CD4-positive, alpha-beta memory T cell (primary cell): ENCODE results near the gene CD55. TPM values are rescaled to one million over a fixed set of nuclear protein-coding genes. Genes with fewer than 3 reads are reported as not detected.

Experiments
- CTCF ChIA-PET: fragments of 350-600 bp; sonication (Branson Sonifier 250); formaldehyde crosslinking; loops from one replicate; lab custom pipeline; 2021; ENCODE audit warnings: inconsistent platforms; ENCODE audit not compliant: partially characterized antibody; lab: Charles Lee
- POLR2A ChIA-PET: fragments of 350-600 bp; sonication (Branson Sonifier 250); formaldehyde crosslinking; loops from one replicate; lab custom pipeline; 2021; ENCODE audit not compliant: partially characterized antibody; lab: Charles Lee
- DNase-seq, 5 donors: peaks; one replicate each; pipeline versions ENCODE4 v3.0.0 to v3.0.0-alpha.2; 2020 to 2022; ENCODE audit warnings: mixed read lengths in 1 of 5
- H3K27ac ChIP-seq: one replicate; pipeline ENCODE4 v1.7.0; 2013; ENCODE audit warnings: low read depth, low read length
- H3K27me3 ChIP-seq: 2 replicates; pipeline ENCODE4 v1.7.0; 2013; ENCODE audit warnings: mild to moderate bottlenecking, low read length, moderate library complexity; ENCODE audit not compliant: insufficient read depth
- H3K36me3 ChIP-seq: 2 replicates; pipeline ENCODE4 v1.7.0; 2013; ENCODE audit warnings: mild to moderate bottlenecking, low read length, moderate library complexity; ENCODE audit not compliant: insufficient read depth
- H3K4me1 ChIP-seq: 2 replicates; pipeline ENCODE4 v1.7.0; 2013; ENCODE audit warnings: mild to moderate bottlenecking, low read length, moderate library complexity; ENCODE audit not compliant: insufficient read depth
- H3K4me3 ChIP-seq, 2 donors: one replicate each; pipeline ENCODE4 v1.7.0; 2013; ENCODE audit warnings: low read length in 2 of 2, mild to moderate bottlenecking in 1 of 2
- H3K9me3 ChIP-seq, 2 donors: one replicate each; pipeline ENCODE4 v1.7.0; 2013; ENCODE audit warnings: low read length in 2 of 2, control low read depth in 1 of 2; ENCODE audit not compliant: control insufficient read depth in 1 of 2
- H3K27ac Mint-ChIP-seq, 7 donors: one replicate each; pipeline ENCODE4 v1.8.0; 2020 to 2021; ENCODE audit warnings: mixed read lengths in 7 of 7, mild to moderate bottlenecking in 6 of 7, inconsistent platforms in 3 of 7, moderate library complexity in 3 of 7
- H3K27me3 Mint-ChIP-seq, 2 donors: one replicate each; pipeline ENCODE4 v1.8.0; 2020 to 2021; ENCODE audit warnings: mixed read lengths in 2 of 2
- H3K36me3 Mint-ChIP-seq, 2 donors: one replicate each; pipeline ENCODE4 v1.8.0; 2020 to 2021; ENCODE audit warnings: mixed read lengths in 2 of 2, inconsistent platforms in 1 of 2, mild to moderate bottlenecking in 1 of 2
- H3K4me1 Mint-ChIP-seq, 4 donors: one replicate each; pipeline ENCODE4 v1.8.0; 2020 to 2021; ENCODE audit warnings: mixed read lengths in 4 of 4, mild to moderate bottlenecking in 1 of 4
- H3K4me3 Mint-ChIP-seq, 8 donors: one replicate each; pipeline ENCODE4 v1.8.0; 2020 to 2021; ENCODE audit warnings: mixed read lengths in 8 of 8, mild to moderate bottlenecking in 7 of 8, moderate library complexity in 6 of 8, inconsistent platforms in 3 of 8
- H3K9me3 Mint-ChIP-seq, 8 donors: one replicate each; pipeline ENCODE4 v1.8.0; 2020 to 2021; ENCODE audit warnings: mixed read lengths in 8 of 8, mild to moderate bottlenecking in 5 of 8, inconsistent platforms in 3 of 8, moderate library complexity in 1 of 8
- intact Hi-C: fragments of 100-400 bp; cut with micrococcal nuclease; formaldehyde crosslinking; loops from one replicate; pipeline ENCODE4 v1.15.1; 2023
- polyA plus RNA-seq, 2 donors: library from polyadenylated mRNA; unstranded; fragments of 300-500 nt; fragmentation: Illumina TruSeq; gene quantifications; one replicate each; pipeline ENCODE4 v1.2.3, GENCODE V29; 2021
- total RNA-seq, 2 experiments: library from RNA; stranded (reverse); gene quantifications; one replicate each; pipeline ENCODE4 v1.2.3, GENCODE V29; 2021

Gene CD55
- total and polyA plus RNA-seq, 4 experiments from 2014 or later = 69.0 to 92.1 (median 75.2) TPM

GRCh38 chr1:207311888-207312603 lies 9.4 kb upstream of the CD55 start:
- H3K27me3 ChIP-seq = no peaks in the 10 kb centered on the region
- Mint-ChIP-seq H3K4me1 (peaks cover 11 to 22% (median 18%) of the 10 kb centered on the region in 4 donors), H3K27me3 (no peaks in the 10 kb centered on the region), H3K4me3 (no peak overlapping the region), H3K36me3 (no peaks in the 10 kb centered on the region), H3K27ac (peak overlapping the region in 1 of 7 donors; percentile 37), H3K9me3 (no peaks in the 10 kb centered on the region)
- no peak overlapping the region for H3K27ac ChIP-seq
- no peak for DNase-seq
- ChIA-PET POLR2A (interaction anchor here (1.0 kb wide), 1 partner anchor 9 kb away, joined by 5 read pairs; no protein-coding TSS in a partner anchor), CTCF (interaction anchor here (1.6 kb wide), 1 partner anchor 10 kb away, joined by 4 read pairs; the partner anchor contains the start of gene CD55)
- intact Hi-C loops = no loop called here
- no peak overlapping the region for H3K4me3 ChIP-seq
- H3K4me1 ChIP-seq = peaks cover 14% of the 10 kb centered on the region
- H3K36me3 ChIP-seq = no peaks in the 10 kb centered on the region
- H3K9me3 ChIP-seq = no peaks in the 10 kb centered on the region

- Histone ChIP-seq H3K27ac (no peak overlapping the region), H3K4me1 (peaks cover 14% of the 10 kb centered on the region), H3K27me3 (no peaks in the 10 kb centered on the region), H3K36me3 (no peaks in the 10 kb centered on the region), H3K9me3 (no peaks in the 10 kb centered on the region), H3K4me3 (no peak overlapping the region)
- Mint-ChIP-seq H3K36me3 (no peaks in the 10 kb centered on the region), H3K27ac (peak overlapping the region in 1 of 7 donors; percentile 37), H3K27me3 (no peaks in the 10 kb centered on the region), H3K4me3 (no peak overlapping the region), H3K4me1 (peaks cover 11 to 23% (median 17%) of the 10 kb centered on the region in 4 donors), H3K9me3 (no peaks in the 10 kb centered on the region)
- no peak for DNase-seq
- intact Hi-C loops = no loop called here
- CTCF ChIA-PET = interaction anchor here (1.6 kb wide), 1 partner anchor 9 kb away, joined by 4 read pairs; the partner anchor contains the start of gene CD55
- POLR2A ChIA-PET = interaction anchor here (1.0 kb wide), 1 partner anchor 8 kb away, joined by 5 read pairs; no protein-coding TSS in a partner anchor
Measured at GRCh38 chr1:207312604-207312920, 8.9 kb upstream of the CD55 start.

- peaks cover 11 to 23% (median 17%) of the 10 kb centered on the region in 4 donors for H3K4me1 Mint-ChIP-seq
- no peak for DNase-seq
- no peak overlapping the region for H3K27ac ChIP-seq
- ChIA-PET POLR2A (no interaction called here), CTCF (interaction anchor here (1.6 kb wide), 1 partner anchor 9 kb away, joined by 4 read pairs; the partner anchor contains the start of gene CD55)
- no peaks in the 10 kb centered on the region for H3K9me3 Mint-ChIP-seq
- H3K27ac Mint-ChIP-seq = no peak overlapping the region
- H3K4me3 ChIP-seq = no peak overlapping the region
- H3K36me3 Mint-ChIP-seq = no peaks in the 10 kb centered on the region
- no peaks in the 10 kb centered on the region for H3K9me3 ChIP-seq
- H3K4me3 Mint-ChIP-seq = no peak overlapping the region
- peaks cover 14% of the 10 kb centered on the region for H3K4me1 ChIP-seq
- intact Hi-C loops = no loop called here
- no peaks in the 10 kb centered on the region for H3K27me3 ChIP-seq
- H3K36me3 ChIP-seq = no peaks in the 10 kb centered on the region
- no peaks in the 10 kb centered on the region for H3K27me3 Mint-ChIP-seq
Measured at GRCh38 chr1:207313131-207313530, 8.3 kb upstream of the CD55 start.

- Histone ChIP-seq H3K4me3 (no peak overlapping the region), H3K36me3 (no peaks in the 10 kb centered on the region), H3K4me1 (peaks cover 8% of the 10 kb centered on the region), H3K9me3 (no peaks in the 10 kb centered on the region), H3K27me3 (no peaks in the 10 kb centered on the region), H3K27ac (no peak overlapping the region)
- POLR2A ChIA-PET = no interaction called here
- DNase-seq = no peak
- no peaks in the 10 kb centered on the region for H3K36me3 Mint-ChIP-seq
- CTCF ChIA-PET = no interaction called here
- no peaks in the 10 kb centered on the region for H3K27me3 Mint-ChIP-seq
- no peak overlapping the region for H3K27ac Mint-ChIP-seq
- no peak overlapping the region for H3K4me3 Mint-ChIP-seq
- H3K4me1 Mint-ChIP-seq = peaks cover 4 to 16% (median 9%) of the 10 kb centered on the region in 4 donors
- no peaks in the 10 kb centered on the region for H3K9me3 Mint-ChIP-seq
- intact Hi-C loops = no loop called here
Measured at GRCh38 chr1:207314816-207315215, 6.7 kb upstream of the CD55 start.

- CTCF ChIA-PET = no interaction called here
- Mint-ChIP-seq H3K27ac (peak overlapping the region in 1 of 7 donors; percentile 25), H3K36me3 (no peaks in the 10 kb centered on the region), H3K4me1 (peaks cover 3 to 18% (median 11%) of the 10 kb centered on the region in 4 donors), H3K4me3 (no peak overlapping the region), H3K9me3 (no peaks in the 10 kb centered on the region), H3K27me3 (no peaks in the 10 kb centered on the region)
- intact Hi-C loops = no loop called here
- H3K4me3 ChIP-seq = no peak overlapping the region
- POLR2A ChIA-PET = no interaction called here
- H3K4me1 ChIP-seq = peaks cover 8% of the 10 kb centered on the region
- no peaks in the 10 kb centered on the region for H3K9me3 ChIP-seq
- no peaks in the 10 kb centered on the region for H3K36me3 ChIP-seq
- H3K27ac ChIP-seq = no peak overlapping the region
- H3K27me3 ChIP-seq = no peaks in the 10 kb centered on the region
- no peak for DNase-seq
Measured at GRCh38 chr1:207315435-207315834, 6.0 kb upstream of the CD55 start.

GRCh38 chr1:207316141-207316540 lies 5.3 kb upstream of the CD55 start:
- H3K27me3 Mint-ChIP-seq = peaks cover 0 to 1% of the 10 kb centered on the region in 2 donors
- intact Hi-C loops = no loop called here
- peaks cover 7 to 25% (median 16%) of the 10 kb centered on the region in 4 donors for H3K4me1 Mint-ChIP-seq
- Histone ChIP-seq H3K27ac (no peak overlapping the region), H3K36me3 (no peaks in the 10 kb centered on the region), H3K9me3 (no peaks in the 10 kb centered on the region), H3K4me3 (no peak overlapping the region), H3K4me1 (peaks cover 13% of the 10 kb centered on the region), H3K27me3 (no peaks in the 10 kb centered on the region)
- no peak for DNase-seq
- ChIA-PET CTCF (no interaction called here), POLR2A (no interaction called here)
- H3K27ac Mint-ChIP-seq = no peak overlapping the region
- H3K9me3 Mint-ChIP-seq = peaks cover 0 to 1% (median 0%) of the 10 kb centered on the region in 8 donors
- H3K4me3 Mint-ChIP-seq = no peak overlapping the region
- H3K36me3 Mint-ChIP-seq = peaks cover 0 to 2% of the 10 kb centered on the region in 2 donors

- no peaks in the 10 kb centered on the region for H3K9me3 ChIP-seq
- Mint-ChIP-seq H3K36me3 (peaks cover 0 to 6% of the 10 kb centered on the region in 2 donors), H3K27ac (peak overlapping the region in 3 of 7 donors; percentile 22 to 44 (median 36)), H3K9me3 (peaks cover 0 to 4% (median 0%) of the 10 kb centered on the region in 8 donors), H3K4me1 (peaks cover 7 to 30% (median 17%) of the 10 kb centered on the region in 4 donors), H3K4me3 (no peak overlapping the region), H3K27me3 (peaks cover 0 to 5% of the 10 kb centered on the region in 2 donors)
- no peak for DNase-seq
- CTCF ChIA-PET = no interaction called here
- intact Hi-C loops = no loop called here
- H3K27ac ChIP-seq = no peak overlapping the region
- POLR2A ChIA-PET = no interaction called here
- H3K36me3 ChIP-seq = no peaks in the 10 kb centered on the region
- H3K27me3 ChIP-seq = no peaks in the 10 kb centered on the region
- peaks cover 13% of the 10 kb centered on the region for H3K4me1 ChIP-seq
- no peak overlapping the region for H3K4me3 ChIP-seq
Measured at GRCh38 chr1:207316622-207317391, 4.7 kb upstream of the CD55 start.
